ENCODE data around the gene AGK.

- TF ChIP-seq FOXP1 (CRISPR knock-in tag; IDR thresholded peaks at IDR 0.05; ENCODE audit: borderline replicate concordance): peak; percentile 97
- TF ChIP-seq USF1 (CRISPR knock-in tag; IDR thresholded peaks at IDR 0.05): peak; percentile 69
- no peak for TF ChIP-seq CTCF (IDR thresholded peaks at IDR 0.05)
- no peak for TF ChIP-seq MXD4 (CRISPR knock-in tag; IDR thresholded peaks at IDR 0.05; ENCODE audit: borderline replicate concordance)
- TF ChIP-seq E2F4 (CRISPR knock-in tag; IDR thresholded peaks at IDR 0.05; ENCODE audit: borderline replicate concordance, low read depth): peak; percentile 72; the same call in 1 of the 2 replicates
- peak; percentile 87 for TF ChIP-seq CREM (CRISPR knock-in tag; IDR thresholded peaks at IDR 0.05)
- 0 out of 2 replicates have a peak, but pooled peaks have one; percentile 65 for TF ChIP-seq TEAD4 (CRISPR knock-in tag; IDR thresholded peaks at IDR 0.05)
These were observed at the start of gene AGK for GRCh38 chr7:141551094-141551781.
